Erythroblast (primary cell): ENCODE measurements around the gene HCN4.

Experiments
- GATA1 ChIP-seq: IDR thresholded peaks from 2 replicates; pipeline ENCODE4 v1.6.1; 2011; ENCODE audit warnings: low read depth, mild to moderate bottlenecking, control low read depth, low read length, moderate library complexity
- POLR2A ChIP-seq: IDR thresholded peaks from 2 replicates; pipeline ENCODE4 v1.6.1; 2011; ENCODE audit warnings: mild to moderate bottlenecking, low read length

GRCh38 chr15:73367624-73368300 lies 996 bp downstream of the HCN4 start:
- TF ChIP-seq POLR2A (no peak), GATA1 (no peak)
